DMS79 treated with DMSO at 0.1 percent for 48 hours (cell line): Measurements from ENCODE around the gene QSOX2.

Source experiments
- DNase-seq: peaks from one replicate; lab custom pipeline; 2025; lab: John Stamatoyannopoulos, UW

QSOX2 gene

DNA sequence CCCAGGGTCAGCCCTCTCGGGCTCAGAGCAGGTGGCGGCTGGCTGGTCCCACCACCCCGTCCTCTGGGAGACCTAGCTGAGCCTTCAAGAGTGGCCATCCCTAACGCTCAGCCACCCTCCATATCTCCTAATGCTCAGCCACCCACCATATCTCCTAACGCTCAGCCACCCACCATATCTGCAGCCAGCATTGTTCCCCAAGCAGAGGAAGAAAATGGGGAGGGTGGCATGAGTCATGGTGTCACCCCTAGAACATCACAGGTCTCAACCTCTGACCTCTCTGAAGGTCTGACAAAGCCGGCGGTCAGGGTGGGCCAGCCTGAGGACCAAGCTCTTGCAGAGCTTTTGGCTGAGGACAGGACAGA lies 55.4 kb downstream of the QSOX2 start:
- DNase-seq, result no peak

- no peak for DNase-seq
Observed at GRCh38 chr9:136189394-136190236, 56.0 kb downstream of the QSOX2 start.

GRCh38 chr9:136187683-136188586 lies 57.7 kb downstream of the QSOX2 start:
- DNase-seq, result no peak

DNA sequence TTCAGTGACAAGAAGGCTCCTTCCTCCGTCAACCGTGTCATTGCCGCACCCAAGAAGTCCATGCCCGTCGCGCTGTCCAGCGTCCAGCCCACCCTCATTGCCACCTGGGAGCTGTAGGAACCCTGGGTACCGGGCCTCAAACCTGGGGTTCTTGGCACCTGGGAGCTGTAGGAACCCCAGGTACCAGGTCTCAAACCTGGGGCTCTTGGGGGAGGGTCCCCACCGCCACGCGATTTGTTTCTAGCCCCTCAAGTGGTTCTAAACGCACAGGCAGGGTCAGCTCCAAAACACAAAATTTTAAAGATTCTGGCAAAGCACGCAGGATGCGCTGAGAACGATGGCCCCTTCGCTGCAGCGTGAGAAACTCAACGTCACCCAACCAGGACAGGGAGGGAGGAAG lies 58.4 kb downstream of the QSOX2 start:
- DNase-seq, result no peak

DNA sequence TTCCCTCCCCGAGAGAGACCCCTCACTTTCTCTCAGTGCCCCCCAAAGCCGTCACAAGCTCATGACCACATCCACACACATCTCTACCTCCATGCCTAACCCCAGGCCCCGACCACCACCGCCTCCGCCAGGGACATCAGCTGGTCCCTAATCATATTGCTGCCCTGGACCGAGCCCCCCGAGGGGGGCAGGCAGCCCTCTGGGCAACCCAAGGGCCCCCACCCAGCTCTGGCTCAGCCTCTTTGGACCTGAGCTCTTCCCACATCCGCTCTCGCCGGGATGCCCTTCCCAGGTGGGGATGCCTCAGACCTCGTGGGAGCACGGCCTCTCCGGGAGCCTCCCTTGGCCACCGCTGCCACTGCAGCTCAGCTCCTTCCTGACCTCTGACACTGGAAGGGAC lies 59.2 kb downstream of the QSOX2 start:
- DNase-seq, result no peak

DNA sequence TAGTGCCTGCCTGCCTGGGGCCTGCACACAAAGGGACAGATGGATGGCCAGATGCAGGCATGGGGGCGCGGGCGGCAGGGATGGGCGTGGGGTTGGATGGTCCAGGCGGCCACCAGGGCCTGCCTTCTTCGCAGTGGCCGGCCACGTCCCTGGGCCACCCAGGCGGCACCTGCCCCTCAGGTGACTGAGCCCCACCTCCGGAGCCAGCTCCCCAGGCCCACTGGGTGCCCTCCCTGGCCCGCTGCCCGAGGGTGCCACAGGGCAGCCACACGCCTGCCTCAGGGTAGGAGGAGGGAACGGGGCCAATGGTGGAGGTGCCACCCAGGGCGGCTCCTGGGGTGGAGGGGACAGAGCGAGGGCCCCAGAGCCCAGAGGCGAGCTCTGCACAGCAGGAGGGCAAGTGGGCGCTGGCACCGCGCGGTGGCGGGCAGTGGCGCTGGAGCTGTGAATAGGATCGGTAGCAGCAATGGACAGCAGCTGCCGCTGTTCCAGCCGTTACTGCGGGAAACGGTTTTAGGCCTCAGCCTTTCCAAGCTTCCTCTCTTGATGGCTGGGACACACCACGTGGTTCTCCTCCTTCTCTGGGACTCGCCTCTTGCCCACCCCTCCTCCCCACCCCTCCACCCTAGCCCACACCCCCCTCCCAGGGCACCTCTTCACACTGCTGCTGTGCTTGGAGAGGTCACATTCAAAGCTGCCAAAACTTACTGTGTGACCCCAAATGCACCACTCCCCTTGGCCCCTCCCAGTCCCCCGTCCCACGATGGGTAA lies 59.8 kb downstream of the QSOX2 start:
- DNase-seq, result no peak

DNA sequence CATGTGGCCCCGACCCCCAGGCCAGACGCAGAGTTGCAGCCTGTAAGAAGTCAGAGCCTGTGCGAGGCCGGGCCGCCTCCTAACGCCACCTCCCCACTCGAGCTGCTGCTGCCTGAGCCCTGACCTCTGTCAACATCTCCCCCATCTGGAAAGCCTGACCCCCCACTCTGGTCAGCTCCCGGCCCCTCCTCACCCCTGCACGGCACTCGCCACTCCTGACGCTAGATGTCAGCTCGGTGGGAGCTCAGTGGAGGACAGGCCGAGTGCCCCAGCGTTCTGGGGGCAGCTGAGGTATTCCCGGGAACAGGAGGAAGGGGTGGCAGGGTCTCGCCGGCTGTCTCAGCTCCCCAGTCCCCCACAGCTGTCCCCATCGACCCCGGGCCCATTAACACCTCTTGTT lies 60.5 kb downstream of the QSOX2 start:
- no peak for DNase-seq

DNA sequence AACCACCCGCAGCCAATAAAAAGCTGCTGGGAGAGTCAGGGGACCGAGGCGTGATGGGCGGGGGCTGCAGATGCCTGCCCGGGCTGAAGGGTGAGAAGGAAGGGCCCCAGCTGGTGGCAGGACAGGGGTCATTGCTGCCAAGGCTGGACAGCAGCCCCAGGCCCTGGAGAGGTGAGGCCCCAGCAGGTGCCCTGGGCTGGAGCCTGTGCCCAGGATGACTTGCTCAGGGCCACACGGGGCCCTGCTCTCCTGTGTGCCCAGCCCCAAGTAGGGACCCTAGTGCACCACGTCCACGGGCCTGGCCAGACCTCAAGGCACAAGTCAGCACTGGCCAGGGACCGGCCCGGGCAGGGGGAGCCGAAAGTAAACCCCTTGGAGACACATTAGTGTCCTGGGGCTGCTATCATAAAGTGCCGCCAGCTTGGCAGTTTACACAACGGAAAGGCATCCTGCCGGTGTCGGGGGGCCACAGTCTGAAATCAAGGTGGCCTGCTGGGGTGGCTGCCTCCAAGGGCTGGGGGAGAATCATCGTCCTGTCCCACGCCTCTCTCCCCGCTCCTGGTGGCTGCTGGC lies 62.7 kb downstream of the QSOX2 start:
- DNase-seq, result no peak

GRCh38 chr9:136182420-136182787 lies 63.2 kb downstream of the QSOX2 start:
- no peak for DNase-seq

DNA sequence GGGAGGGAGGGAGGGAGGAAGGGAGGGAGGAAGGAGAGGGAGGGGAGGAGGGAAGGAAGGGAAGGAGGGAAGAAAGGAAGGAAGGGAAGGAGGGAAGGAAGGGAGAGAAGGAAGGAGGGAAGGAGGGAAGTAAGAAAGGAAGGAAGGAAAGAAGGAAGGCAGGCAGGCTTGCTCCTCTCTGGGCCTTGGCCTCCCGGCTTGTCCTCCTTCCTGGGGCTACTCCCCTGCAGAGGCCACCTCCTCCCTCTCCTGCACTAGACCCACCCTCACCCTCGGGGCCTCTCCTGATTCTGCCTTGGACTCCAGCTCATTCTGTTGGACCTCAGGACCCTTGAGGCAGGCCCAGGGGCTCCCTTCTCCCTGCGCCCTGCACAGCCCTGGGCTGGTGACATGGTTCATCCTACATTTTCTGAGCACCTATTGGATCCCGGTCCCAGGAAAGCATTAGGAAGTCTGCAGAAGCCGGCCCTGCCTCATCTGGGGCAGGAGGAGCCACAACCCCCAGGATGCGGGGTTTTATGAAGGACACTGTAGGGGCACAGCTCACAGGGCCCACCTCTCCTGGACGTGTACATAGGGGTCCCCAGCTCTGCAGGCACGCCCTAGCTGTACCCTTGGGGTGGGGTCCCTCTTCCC lies 63.7 kb downstream of the QSOX2 start:
- DNase-seq, result no peak

DNA sequence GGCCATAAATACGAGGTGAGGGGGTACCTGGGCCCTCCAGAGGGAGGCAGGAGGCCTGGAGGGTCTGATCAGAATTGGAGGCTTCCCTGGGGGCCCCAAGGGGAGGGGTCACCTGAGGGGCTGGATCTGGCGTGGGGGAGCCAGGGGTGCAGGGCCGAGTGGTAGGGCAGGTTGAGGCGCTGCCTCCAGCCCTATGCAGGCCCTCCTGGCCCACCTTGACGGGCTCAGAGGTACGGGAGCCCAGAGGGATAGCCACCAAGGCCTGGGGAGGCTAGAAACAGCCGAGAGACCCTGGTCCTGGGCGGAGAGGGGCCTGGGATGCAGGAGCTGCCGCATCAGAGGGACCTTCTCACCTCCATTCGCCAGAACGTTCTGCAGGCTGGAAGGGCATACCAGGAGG lies 65.0 kb downstream of the QSOX2 start:
- no peak for DNase-seq

- no peak for DNase-seq
Observed at GRCh38 chr9:136179761-136180160, 65.9 kb downstream of the QSOX2 start.

DNA sequence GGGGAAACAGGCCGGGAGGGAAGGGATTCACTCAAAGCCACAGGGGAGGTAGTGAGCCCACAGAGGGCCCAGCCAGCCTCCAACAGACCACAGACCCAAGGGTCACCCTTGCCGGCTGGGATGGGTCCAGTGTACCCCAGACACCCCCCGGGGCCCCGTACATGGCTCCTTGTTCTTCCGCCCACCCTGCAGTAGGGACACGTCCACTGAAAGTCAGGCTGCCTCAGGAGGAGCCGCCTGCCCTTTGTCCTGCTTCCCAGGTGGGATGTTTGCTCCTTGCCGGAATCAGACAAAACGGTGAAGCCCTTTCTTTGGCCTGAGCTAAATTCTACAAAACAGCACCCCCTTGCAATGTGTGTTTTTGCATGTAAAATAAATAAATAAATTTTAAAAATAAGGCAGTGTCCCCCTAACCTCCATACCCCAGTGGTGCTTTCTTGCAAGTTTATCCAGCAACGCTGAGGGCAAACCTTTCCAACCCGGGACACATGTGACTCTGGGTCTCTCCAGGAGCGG lies 66.5 kb downstream of the QSOX2 start:
- DNase-seq, result no peak

GRCh38 chr9:136178773-136179075 lies 66.9 kb downstream of the QSOX2 start:
- DNase-seq, result no peak

GRCh38 chr9:136178061-136178772 lies 67.4 kb downstream of the QSOX2 start:
- DNase-seq, result no peak

DNA sequence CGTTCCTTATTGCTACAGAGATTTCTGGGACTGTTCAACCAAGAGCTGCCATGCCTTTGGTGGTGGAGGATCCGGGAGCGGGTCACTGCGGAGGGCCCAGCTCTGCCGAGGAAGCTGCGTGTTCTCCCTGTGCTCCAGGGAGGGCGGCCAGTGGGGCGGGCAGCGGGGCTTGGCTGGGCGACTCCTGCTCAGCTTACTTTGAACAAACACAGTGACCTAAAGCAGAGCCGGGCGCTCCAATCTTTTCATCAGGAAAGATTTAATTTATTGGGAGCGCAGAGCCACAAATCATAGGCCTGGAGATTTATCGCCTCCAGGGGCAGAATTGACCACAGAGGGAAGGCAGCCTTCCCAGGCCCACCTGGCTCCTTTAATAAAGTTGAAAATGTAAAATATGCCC lies 68.4 kb downstream of the QSOX2 start:
- no peak for DNase-seq

- DNase-seq, result no peak
Observed at GRCh38 chr9:136175616-136176197, 69.9 kb downstream of the QSOX2 start.

- no peak for DNase-seq
Observed at GRCh38 chr9:136174779-136175615, 70.6 kb downstream of the QSOX2 start.

DNA sequence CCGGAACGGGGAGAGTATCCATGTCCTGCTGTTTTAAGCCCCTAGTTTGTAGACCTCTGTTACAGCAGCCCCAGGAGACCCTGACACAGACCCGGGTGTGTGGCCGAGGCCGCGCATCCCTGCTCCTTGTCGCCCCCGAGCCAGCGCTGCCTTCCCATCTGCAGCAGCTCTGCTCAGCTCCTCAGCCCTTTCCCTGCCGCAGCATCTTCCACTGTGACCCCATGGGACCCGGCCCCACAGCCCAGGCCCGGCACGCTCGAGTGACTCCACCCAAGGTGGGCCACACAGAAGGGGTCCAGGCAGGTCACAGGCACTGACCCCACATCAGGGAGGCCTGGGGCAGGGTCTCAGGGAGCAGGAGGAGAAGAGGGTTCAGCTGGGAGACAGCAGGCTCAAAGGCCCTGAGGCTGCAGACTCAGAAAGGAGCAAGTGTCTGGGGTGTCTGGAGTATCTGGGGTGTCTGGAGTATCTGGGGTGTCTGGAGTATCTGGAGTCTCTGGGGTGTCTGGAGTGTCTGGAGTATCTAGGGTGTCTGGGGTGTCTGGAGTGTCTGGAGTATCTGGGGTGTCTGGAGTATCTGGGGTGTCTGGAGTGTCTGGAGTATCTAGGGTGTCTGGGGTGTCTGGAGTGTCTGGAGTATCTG lies 71.8 kb downstream of the QSOX2 start:
- no peak for DNase-seq
